ELF-1 (cell line): Measurements from ENCODE around the gene STX17.

ENCODE experiments used
- DNase-seq: peaks from one replicate; pipeline ENCODE4 v3.0.0-alpha.2; 2016; ENCODE audit warnings: low read depth, low spot score

The STX17 gene

GRCh38 chr9:99905833-99906402 lies 536 bp upstream of the STX17 start:
- peak; percentile 42 for DNase-seq

- no peak for DNase-seq
Observed at GRCh38 chr9:99907208-99907532, 716 bp downstream of the STX17 start.

GRCh38 chr9:99911600-99911999 lies 5.1 kb downstream of the STX17 start:
- no peak for DNase-seq

GRCh38 chr9:99916650-99917049 lies 10.2 kb downstream of the STX17 start:
- no peak for DNase-seq

GRCh38 chr9:99918134-99918533 lies 11.7 kb downstream of the STX17 start:
- no peak for DNase-seq

GRCh38 chr9:99919930-99920329 lies 13.5 kb downstream of the STX17 start:
- DNase-seq = no peak

- no peak for DNase-seq
Observed at GRCh38 chr9:99921875-99922710, 15.6 kb downstream of the STX17 start.

GRCh38 chr9:99922711-99923030 lies 16.2 kb downstream of the STX17 start:
- no peak for DNase-seq

- no peak for DNase-seq
Observed at GRCh38 chr9:99925541-99925940, 19.1 kb downstream of the STX17 start.

GRCh38 chr9:99929652-99930051 lies 23.2 kb downstream of the STX17 start:
- no peak for DNase-seq

GRCh38 chr9:99931155-99931840 lies 24.8 kb downstream of the STX17 start:
- no peak for DNase-seq

- no peak for DNase-seq
Observed at GRCh38 chr9:99936947-99937587, 30.6 kb downstream of the STX17 start.

- no peak for DNase-seq
Observed at GRCh38 chr9:99947395-99947794, 40.9 kb downstream of the STX17 start.

GRCh38 chr9:99948482-99948881 lies 42.0 kb downstream of the STX17 start:
- DNase-seq = no peak

- no peak for DNase-seq
Observed at GRCh38 chr9:99948896-99949295, 42.4 kb downstream of the STX17 start.

- no peak for DNase-seq
Observed at GRCh38 chr9:99953861-99954507, 47.5 kb downstream of the STX17 start.

- DNase-seq = no peak
Observed at GRCh38 chr9:99954819-99955218, 48.4 kb downstream of the STX17 start.

- DNase-seq = no peak
Observed at GRCh38 chr9:99955606-99956005, 49.2 kb downstream of the STX17 start.

- no peak for DNase-seq
Observed at GRCh38 chr9:99962680-99963261, 56.3 kb downstream of the STX17 start.

GRCh38 chr9:99964336-99964735 lies 57.9 kb downstream of the STX17 start:
- no peak for DNase-seq

- DNase-seq = no peak
Observed at GRCh38 chr9:99966001-99966400, 59.5 kb downstream of the STX17 start.

- DNase-seq = peak; percentile 43
Observed at GRCh38 chr9:99966716-99967115, 60.3 kb downstream of the STX17 start.
